ENCODE results near the gene TMEM204. TPM values are rescaled to one million over a fixed set of nuclear protein-coding genes. Genes with fewer than 3 reads are reported as not detected.

Gene TMEM204
- total RNA-seq, 1 donor from 2014 or later: 23.1 TPM

- DNase-seq (ENCODE audit: low spot score): no peak
Measured at GRCh38 chr16:1557576-1557975, 24.1 kb downstream of the TMEM204 start.

- DNase-seq (ENCODE audit: low spot score): no peak
Measured at GRCh38 chr16:1559446-1559975, 26.0 kb downstream of the TMEM204 start.

- DNase-seq (ENCODE audit: low spot score): no peak
Measured at GRCh38 chr16:1560153-1560552, 26.7 kb downstream of the TMEM204 start.

- no peak for DNase-seq (ENCODE audit: low spot score)
Measured at GRCh38 chr16:1560866-1561265, 27.4 kb downstream of the TMEM204 start.

DNA sequence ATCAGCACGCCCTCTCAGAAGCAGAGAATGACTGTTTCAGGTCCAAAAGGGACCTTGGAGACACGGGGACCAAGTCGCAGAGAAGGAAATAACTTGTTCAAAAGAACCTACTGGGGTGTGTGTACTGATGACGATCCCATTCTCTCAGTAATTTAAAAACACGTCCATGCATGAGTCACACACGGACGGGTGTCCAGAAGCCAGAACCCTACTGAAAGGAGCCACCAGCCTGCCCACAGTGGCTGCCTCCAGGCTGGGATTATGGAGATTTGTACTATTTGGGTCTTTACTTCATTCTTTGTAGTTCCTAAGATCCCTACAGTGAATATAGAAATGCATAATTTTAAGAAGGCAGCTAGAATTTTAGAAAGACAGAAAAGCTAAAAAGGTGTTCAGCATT, 27.8 kb downstream of the TMEM204 start:
- no peak for DNase-seq (ENCODE audit: low spot score)

DNA sequence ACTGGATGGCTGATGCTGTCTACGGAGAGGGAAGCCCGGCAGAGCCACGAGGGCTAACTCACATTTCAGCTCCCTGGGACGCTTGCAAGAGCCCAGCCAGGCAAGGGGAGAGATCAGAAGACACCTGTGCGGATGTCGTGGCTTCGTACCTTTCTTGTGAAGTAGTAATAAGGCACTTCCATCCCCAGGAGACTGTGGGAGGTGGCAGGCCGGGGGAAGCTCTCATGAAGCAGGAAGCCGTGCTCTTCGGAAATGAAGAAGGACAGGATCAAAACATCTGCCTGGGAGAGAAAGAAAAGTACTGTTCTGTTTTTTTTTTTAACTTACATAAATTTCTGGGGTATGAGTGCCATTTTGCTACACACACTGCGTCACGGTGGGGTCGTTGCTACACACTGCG, 28.4 kb downstream of the TMEM204 start:
- DNase-seq (ENCODE audit: low spot score): no peak

DNA sequence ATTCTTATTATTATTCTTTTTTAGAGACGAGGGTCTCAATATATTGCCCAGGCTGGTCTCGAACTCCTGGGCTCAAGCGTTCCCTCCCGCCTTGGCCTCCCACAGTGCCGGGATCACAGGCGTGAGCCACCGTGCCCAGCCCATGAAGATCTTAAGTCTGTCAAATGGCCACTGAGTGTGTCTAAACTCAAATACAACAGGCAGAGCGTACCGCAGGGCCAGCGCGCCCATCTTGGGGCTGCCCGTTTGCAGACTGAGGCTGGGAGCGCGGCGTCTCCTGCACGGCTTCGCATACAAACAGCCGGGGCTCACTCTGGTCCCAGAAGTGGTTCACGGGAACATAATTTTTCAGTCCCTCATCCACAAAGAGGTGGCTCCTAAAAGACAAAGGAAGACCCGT, 30.3 kb downstream of the TMEM204 start:
- no peak for DNase-seq (ENCODE audit: low spot score)

- no peak for DNase-seq (ENCODE audit: low spot score)
Measured at GRCh38 chr16:1564325-1564724, 30.9 kb downstream of the TMEM204 start.

- DNase-seq (ENCODE audit: low spot score): no peak
Measured at GRCh38 chr16:1565083-1565805, 31.8 kb downstream of the TMEM204 start.

GRCh38 chr16:1567988-1568387, 34.5 kb downstream of the TMEM204 start:
- DNase-seq (ENCODE audit: low spot score): no peak

DNA sequence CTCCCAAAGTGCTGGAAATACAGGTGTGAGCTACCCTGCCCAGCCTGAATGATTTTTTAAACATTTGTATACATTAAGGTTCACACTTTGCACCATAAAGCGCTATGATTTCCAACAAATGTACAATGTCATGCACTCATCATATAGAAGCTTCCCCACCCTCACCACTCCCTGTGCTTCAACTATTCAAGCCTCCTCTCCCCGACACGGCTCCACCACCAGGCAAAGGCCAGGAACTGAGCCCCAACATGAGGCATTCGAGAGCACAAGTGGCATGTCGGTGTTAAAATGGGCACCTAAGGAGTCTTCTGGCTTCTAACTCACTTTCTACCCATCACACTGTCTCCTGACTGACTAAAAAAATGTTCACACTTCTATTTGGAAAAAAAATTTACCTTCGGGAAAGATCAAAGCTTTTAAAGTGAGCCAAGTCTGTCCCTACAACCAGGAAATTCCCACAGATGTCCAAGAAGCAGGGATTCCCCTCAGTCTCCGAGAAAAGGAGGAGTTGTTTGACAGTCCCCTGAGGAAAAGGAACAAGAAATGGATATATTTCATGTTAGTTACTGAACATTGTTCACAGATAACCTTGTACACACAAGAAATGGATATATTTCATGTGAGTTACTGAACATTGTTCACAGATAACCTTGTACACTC, 37.7 kb downstream of the TMEM204 start:
- DNase-seq (ENCODE audit: low spot score): no peak

- DNase-seq (ENCODE audit: low spot score): no peak
Measured at GRCh38 chr16:1572673-1573072, 39.2 kb downstream of the TMEM204 start.

DNA sequence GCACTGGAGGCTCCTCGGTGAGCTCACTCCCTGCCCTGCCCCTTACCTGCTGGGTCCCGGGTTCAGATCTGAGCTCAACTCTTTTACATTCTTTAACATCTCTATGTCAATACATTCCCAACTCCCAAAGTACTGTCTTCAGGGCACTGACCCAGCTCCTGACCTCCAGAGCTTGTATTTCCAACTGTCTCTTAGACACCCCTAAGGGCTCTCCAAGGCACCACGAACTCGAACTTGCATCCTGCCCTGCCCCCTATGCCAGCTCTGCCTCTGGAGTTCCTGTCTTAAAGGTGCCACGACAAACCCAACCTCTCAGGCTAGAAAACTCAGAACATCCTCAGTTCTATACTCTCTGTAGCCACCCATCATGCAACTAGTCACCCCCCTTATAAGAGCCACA, 39.8 kb downstream of the TMEM204 start:
- DNase-seq (ENCODE audit: low spot score): no peak

DNA sequence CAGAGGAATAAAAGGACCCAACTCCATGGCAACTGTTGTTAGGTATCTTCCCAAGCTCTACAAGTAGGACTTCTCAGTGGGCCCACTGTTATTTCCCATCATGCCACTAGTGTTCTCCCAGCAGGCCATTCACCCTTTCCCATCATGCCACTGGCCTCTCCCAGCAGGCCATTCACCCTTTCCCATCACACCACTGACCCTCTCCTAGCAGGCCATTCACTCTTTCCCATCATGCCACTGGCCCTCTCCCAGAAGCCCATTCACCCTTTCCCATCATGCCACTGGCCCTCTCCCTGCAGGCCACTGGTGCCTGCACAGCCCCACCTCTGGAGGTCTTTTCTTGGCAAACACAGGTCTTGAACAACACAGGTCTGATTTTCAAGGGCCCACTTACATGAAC, 42.1 kb downstream of the TMEM204 start:
- DNase-seq (ENCODE audit: low spot score): no peak

DNA sequence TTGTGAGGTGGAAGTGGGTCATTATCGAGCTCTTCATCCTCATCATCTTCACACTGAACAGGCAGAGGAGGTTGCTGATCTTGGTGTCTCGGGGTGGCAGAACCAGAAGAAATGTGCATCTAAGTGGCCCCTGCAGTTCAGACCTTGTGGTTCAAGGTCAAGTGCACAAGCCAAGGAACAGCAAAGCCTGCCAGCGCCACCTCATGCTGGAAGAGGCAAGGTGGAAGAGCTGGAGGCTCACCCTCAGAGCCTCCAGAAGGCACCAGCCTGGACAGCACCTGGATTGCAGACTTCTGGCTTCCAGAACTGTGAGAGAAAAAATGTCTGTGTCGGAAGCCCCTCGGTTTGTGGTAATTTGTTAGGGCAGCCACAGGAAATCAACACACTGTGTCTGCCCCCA, 45.7 kb downstream of the TMEM204 start:
- no peak for DNase-seq (ENCODE audit: low spot score)

- DNase-seq (ENCODE audit: low spot score): no peak
Measured at GRCh38 chr16:1580256-1580655, 46.8 kb downstream of the TMEM204 start.

DNA sequence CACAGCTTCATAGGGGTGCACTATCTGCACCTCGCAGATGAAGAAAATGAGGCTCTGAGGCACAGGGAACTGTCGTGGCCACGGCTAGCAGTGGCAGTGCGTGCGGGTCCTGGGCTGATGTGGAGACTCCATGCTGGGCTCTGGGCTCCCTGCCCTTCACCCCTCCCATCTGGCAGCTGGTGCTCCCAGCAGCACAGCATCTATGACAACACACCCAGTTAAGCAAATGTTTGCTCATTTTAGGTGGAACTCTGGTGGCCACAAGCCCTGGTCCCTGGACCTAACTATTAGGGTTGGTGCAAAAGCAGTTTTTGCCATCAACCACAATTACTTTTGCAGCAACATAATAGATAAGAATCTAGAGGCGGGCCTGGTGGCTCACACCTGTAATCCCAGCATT, 47.5 kb downstream of the TMEM204 start:
- DNase-seq (ENCODE audit: low spot score): no peak

DNA sequence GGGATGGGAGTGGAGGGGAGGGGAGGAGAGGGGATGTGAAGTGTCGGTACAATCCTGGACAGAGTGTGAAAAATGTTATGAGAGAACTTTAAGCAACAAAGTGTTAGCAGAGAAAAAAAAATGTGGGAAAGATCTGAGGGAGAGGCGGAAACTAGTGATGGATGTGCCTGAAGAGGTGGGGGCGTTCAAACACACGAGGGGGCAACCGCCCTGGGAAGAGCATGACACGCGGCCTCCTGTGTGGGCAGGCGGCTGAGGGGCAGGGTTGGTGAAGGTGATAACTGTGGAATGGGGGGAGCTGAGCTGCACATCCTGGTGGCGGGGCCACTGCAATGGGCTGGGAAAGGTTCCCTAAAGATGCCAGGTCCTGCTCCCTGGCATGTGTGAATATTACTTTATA, 48.3 kb downstream of the TMEM204 start:
- no peak for DNase-seq (ENCODE audit: low spot score)

DNA sequence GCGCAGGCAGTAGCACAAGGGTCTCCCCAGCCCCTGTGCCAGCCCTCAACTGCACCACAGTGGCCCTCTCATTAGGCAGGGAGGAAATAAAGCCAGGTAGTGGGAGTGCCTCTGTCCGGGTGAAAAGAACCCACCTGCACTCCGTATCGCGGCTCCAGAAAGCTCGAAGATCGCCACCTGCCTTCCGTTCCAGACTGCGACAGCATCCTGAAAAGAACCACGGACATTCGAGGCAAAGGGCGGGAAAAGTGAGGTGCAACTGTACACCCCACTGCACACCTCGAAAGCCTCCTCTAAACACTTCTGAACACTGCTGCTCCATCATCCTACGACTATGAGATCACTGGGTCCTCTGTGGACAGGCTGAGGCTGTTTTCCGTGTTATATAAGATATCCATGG, 49.7 kb downstream of the TMEM204 start:
- DNase-seq (ENCODE audit: low spot score): no peak

DNA sequence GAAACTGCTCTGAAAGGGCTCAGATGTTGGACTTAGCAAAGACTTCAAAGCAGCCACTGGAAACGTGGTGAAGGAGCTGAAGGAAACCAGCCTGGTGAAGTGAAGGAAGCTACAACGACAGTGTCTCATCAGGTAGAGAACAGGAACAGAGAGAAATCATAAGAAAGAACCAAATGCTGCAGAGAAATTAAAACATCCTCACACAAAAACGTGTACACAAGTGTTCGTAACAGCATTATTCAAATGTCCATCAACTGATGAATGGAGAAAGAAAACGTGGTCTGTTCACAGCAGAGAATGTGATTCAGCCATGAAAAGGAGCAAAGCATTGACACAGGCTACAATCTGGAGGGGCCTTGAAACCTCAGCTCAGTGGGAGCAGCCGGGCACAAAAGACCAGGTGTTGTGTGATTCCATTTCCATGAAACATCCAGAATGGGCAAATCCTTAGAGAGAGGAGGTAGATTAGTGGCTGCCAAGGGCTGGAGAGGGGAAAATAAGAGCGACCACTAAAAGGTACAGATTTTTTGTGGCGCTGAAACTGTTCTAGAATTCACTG, 51.5 kb downstream of the TMEM204 start:
- DNase-seq (ENCODE audit: low spot score): no peak

- DNase-seq (ENCODE audit: low spot score): no peak
Measured at GRCh38 chr16:1590366-1590765, 56.9 kb downstream of the TMEM204 start.

GRCh38 chr16:1590930-1591705, 57.7 kb downstream of the TMEM204 start:
- no peak for DNase-seq (ENCODE audit: low spot score)
